Ascending aorta (tissue), 2 donors: ENCODE measurements around the gene FARS2. TPM values are rescaled to one million over a fixed set of nuclear protein-coding genes. Genes with fewer than 3 reads are reported as not detected.

ENCODE experiments used
- DNase-seq, 2 donors: peaks; one replicate each; pipeline ENCODE4 v3.0.0-alpha.2; 2019; ENCODE audit warnings: low spot score in 2 of 2
- H3K27ac ChIP-seq, 2 donors: fragments of 200-600 bp; sonication (generic); one replicate each; pipeline ENCODE4 v1.5.1; 2016 to 2017; ENCODE audit warnings: mild to moderate bottlenecking in 1 of 2
- H3K27me3 ChIP-seq: fragments of 200-600 bp; sonication (generic); one replicate; pipeline ENCODE4 v1.5.1; 2017
- H3K36me3 ChIP-seq, 2 donors: fragments of 200-600 bp; sonication (generic); one replicate each; pipeline ENCODE4 v1.5.1; 2016
- H3K4me1 ChIP-seq, 2 donors: fragments of 200-600 bp; sonication (generic); one replicate each; pipeline ENCODE4 v1.5.1; 2016 to 2017; ENCODE audit warnings: mild to moderate bottlenecking in 1 of 2
- H3K4me3 ChIP-seq, 2 donors: fragments of 200-600 bp; sonication (generic); one replicate each; pipeline ENCODE4 v1.5.1; 2016 to 2017; ENCODE audit warnings: mild to moderate bottlenecking in 1 of 2
- H3K9me3 ChIP-seq, 2 donors: fragments of 200-600 bp; sonication (generic); one replicate each; pipeline ENCODE4 v1.5.1; 2016
- intact Hi-C: fragments of 100-400 bp; cut with DNase I; formaldehyde crosslinking; loops from one replicate; pipeline ENCODE4 v1.15.1; 2023
- total RNA-seq: library from RNA; depleted of rRNA; stranded (reverse); fragments of >200 nt; gene quantifications from one replicate; pipeline ENCODE4 v1.1.0, GENCODE V29; 2016
- TF ChIP-seq, protein P1 (sequence below), 3 experiments: fragments of 200-600 bp in 2 of 3; fragments of 450-650 bp in 1 of 3; sonication (generic) in 2 of 3; IDR thresholded peaks; one replicate each; pipeline ENCODE4 v1.5.1; 2016 to 2019; ENCODE audit warnings: antibody characterized with exemption in 3 of 3, mild to moderate bottlenecking in 1 of 3, moderate library complexity in 1 of 3

FARS2 gene
- total RNA-seq, 1 donor from 2014 or later = 17.6 TPM

DNA sequence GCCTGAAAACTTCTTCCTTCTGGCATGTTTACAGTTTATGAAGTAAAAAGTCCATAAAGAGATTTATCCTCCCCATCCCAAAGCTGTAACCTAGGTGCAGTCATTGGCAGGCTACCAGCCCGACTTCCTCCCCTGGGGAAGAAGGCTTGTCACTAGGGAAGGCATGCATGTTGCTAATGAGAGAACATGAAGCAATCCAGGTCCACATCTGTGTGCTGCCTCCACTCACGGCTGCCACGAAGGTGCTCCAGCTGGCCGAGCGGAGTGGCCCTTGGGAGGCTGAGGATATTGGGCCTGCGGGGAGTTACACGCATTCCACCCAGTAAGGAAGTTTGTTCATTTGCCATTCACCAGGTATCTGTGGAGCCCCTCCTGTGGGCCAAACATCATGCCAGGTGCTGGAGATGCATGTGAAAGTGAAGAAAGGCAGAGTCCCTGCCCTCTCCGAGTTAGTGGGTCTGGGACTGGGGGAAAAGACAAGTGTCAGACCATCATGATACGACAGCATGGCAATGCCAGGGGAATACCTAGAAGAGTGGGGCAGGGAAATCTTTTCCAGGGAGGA lies 488.4 kb downstream of the FARS2 start:
- no peak for DNase-seq
- intact Hi-C loops = no loop called here
- no peak overlapping the region for H3K27ac ChIP-seq
- H3K9me3 ChIP-seq = peaks cover 0 to 4% of the 10 kb centered on the region in 2 donors
- no peaks in the 10 kb centered on the region for H3K27me3 ChIP-seq
- H3K4me1 ChIP-seq = no peaks in the 10 kb centered on the region
- no peak overlapping the region for H3K4me3 ChIP-seq
- H3K36me3 ChIP-seq = no peaks in the 10 kb centered on the region
- TF ChIP-seq, protein P1, sequence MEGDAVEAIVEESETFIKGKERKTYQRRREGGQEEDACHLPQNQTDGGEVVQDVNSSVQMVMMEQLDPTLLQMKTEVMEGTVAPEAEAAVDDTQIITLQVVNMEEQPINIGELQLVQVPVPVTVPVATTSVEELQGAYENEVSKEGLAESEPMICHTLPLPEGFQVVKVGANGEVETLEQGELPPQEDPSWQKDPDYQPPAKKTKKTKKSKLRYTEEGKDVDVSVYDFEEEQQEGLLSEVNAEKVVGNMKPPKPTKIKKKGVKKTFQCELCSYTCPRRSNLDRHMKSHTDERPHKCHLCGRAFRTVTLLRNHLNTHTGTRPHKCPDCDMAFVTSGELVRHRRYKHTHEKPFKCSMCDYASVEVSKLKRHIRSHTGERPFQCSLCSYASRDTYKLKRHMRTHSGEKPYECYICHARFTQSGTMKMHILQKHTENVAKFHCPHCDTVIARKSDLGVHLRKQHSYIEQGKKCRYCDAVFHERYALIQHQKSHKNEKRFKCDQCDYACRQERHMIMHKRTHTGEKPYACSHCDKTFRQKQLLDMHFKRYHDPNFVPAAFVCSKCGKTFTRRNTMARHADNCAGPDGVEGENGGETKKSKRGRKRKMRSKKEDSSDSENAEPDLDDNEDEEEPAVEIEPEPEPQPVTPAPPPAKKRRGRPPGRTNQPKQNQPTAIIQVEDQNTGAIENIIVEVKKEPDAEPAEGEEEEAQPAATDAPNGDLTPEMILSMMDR (IDR thresholded peaks at IDR 0.05) = no peak

DNA sequence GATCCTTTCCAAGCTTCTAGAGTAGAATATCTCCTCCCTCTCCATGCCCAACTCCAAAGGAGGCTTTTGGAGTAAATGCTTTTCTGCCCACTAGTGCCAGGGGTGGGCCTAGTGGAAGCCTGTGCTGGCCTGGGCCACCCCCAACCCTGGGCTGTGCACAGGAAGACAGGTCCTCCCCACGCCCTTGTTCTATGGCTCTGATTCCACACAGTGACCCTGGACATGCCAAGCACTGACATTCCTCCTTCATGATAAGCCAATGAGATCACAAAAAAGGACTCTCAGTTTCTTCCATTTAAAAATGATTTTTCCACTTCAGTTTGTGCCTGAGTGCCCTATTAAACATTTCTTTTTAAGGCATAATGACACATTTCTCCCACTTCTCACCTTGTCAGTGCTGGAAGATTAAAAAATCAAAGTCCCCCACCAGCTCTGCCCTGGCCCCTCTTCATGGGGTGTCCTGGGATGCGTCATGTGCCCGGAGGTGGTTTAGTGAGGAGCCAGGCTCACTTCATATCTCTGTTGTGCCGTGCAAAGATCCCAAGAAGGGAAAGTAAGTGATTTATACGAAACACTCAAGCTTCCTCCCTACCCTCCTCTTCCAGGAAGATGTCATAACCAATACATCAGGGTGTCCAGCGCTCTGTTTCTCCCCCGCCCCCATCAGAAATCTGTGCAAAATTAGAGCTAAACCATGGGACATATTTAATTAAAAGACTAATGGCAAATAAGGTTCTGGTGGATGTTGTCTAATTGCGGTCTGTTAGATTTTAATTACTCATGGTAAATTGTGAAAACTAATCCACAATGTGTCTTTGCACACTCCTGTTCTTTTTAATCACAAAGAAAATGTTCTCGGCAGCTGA lies 490.4 kb downstream of the FARS2 start:
- H3K4me1 ChIP-seq = no peaks in the 10 kb centered on the region
- intact Hi-C loops = no loop called here
- no peaks in the 10 kb centered on the region for H3K27me3 ChIP-seq
- peaks cover 0 to 12% of the 10 kb centered on the region in 2 donors for H3K9me3 ChIP-seq
- no peak overlapping the region for H3K27ac ChIP-seq
- TF ChIP-seq, protein P1 (IDR thresholded peaks at IDR 0.05) = no peak
- no peak overlapping the region for H3K4me3 ChIP-seq
- no peaks in the 10 kb centered on the region for H3K36me3 ChIP-seq
- no peak for DNase-seq

DNA sequence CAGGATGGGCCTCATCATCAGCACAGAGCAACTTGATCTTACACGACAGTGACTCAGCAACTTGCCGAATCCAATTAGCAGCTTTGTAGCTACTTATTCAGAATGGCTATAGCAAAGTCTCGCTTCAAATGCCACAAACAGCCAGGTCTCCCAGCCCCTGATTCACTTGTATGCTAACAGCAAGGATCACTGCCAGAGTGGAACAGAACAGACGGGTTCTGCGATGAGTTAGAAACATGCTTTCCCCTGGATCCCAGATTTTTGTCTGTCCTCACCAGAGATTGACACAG lies 491.0 kb downstream of the FARS2 start:
- DNase-seq = no peak
- H3K27me3 ChIP-seq = no peaks in the 10 kb centered on the region

DNA sequence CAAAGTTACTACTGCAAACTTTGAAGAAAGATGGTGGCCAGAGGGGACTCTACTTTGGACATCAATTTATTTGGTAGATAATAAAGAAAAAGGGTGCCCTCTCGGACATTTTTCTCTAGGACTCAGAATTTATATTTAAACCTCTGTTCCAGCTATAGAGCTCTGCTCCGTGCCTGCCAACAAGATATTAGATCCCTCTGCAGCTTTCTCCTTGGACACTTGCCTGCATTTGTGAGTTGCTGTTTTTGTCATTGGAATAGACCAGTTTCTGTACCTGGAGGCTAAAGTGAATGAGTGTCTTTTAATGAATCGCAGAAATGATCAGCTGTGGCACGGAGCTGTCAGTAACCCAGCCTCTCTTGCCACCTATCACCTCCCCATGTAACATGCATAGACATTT lies 491.9 kb downstream of the FARS2 start:
- H3K27me3 ChIP-seq = no peaks in the 10 kb centered on the region
- intact Hi-C loops = no loop called here
- H3K36me3 ChIP-seq = no peaks in the 10 kb centered on the region
- H3K4me3 ChIP-seq = no peak overlapping the region
- DNase-seq = no peak
- no peak overlapping the region for H3K27ac ChIP-seq
- H3K9me3 ChIP-seq = peaks cover 0 to 12% of the 10 kb centered on the region in 2 donors
- H3K4me1 ChIP-seq = no peaks in the 10 kb centered on the region
- TF ChIP-seq, protein P1 (IDR thresholded peaks at IDR 0.05) = no peak

More for the DNA sequence above, 491.0 kb downstream of the FARS2 start:
- intact Hi-C loops = no loop called here
- no peak overlapping the region for H3K27ac ChIP-seq
- no peak overlapping the region for H3K4me3 ChIP-seq
- TF ChIP-seq, protein P1 (IDR thresholded peaks at IDR 0.05) = no peak
- H3K36me3 ChIP-seq = no peaks in the 10 kb centered on the region
- H3K9me3 ChIP-seq = peaks cover 0 to 12% of the 10 kb centered on the region in 2 donors
- no peaks in the 10 kb centered on the region for H3K4me1 ChIP-seq

DNA sequence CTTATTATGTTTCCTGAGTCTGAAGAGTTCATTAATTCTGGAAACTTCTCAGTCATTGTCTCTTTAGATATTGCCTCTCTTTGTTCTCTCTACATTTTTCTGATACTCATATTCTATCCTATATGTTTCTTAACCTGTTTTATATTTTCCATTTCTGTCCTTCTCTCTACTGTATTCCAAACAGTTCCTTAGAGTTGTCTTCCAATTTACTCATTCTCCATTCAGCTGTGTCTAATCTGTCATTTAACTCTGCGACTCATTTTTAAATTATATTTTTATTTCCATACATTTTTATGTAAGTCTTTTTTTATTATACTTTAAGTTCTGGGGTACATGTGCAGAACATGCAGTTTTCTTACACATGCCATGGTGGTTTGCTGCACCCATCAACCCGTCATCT lies 493.6 kb downstream of the FARS2 start:
- intact Hi-C loops = no loop called here
- DNase-seq = no peak
- no peak overlapping the region for H3K4me3 ChIP-seq
- H3K27me3 ChIP-seq = no peaks in the 10 kb centered on the region
- H3K27ac ChIP-seq = no peak overlapping the region
- H3K36me3 ChIP-seq = no peaks in the 10 kb centered on the region
- no peaks in the 10 kb centered on the region for H3K4me1 ChIP-seq
- TF ChIP-seq, protein P1 (IDR thresholded peaks at IDR 0.05) = no peak
- H3K9me3 ChIP-seq = peaks cover 0 to 12% of the 10 kb centered on the region in 2 donors
